Measurements from ENCODE around the gene HS3ST6.
"Not testable (repeated sequence)": the region's sequence is repeated elsewhere in the genome, so short reads cannot be mapped to it uniquely, and the experiment has no call there.

The HS3ST6 gene

DNA sequence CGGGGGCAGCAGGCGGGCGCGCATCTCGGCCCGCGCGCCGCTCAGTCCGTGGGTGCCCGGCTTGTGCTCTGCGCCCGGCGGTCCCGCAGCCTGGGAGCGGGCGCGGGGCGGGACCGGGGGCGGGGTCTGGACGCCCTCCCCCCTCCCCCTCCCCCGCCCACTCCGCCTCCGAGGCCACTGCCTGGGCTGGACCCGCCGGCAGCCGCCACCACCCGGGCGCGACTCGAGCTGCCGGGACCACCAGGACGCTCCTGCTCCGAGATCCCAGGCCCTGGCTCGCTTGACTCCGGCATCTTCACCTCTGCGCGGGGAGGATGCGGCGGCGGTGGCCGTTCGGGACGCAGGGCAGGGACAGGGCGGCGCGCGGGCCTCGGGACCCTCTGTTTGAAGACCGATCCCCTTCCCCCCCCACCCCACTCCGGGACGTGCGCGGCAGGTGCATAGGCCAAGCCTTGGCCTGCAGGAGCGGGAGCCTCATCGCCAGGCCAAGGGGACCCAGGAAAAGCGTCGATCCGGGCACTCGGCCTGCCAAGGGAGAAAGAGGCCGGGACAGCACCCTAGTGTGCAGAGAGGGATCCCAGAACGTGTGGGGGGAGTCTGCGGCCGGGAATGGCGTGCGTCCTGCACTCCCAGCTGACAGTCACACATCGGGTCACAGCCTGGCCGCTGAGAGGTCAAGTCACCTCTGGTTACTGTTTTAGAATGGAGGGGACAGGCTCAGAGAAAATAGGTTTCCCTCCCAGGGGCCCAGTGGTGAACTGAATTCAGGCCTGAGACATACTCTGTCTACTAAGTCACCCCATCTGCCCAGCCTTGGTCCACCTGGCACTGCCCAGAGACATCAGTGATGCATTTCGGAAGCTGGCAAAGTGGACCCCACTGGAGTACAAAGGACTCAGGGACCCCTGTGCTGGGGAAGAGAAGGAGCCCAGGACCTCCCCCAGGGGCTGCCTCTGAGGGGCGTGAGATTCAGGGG lies at the start of gene HS3ST6:
Gene HS3ST6, minus strand, starts transcription at position 65 of the 976 bp plus-strand sequence. CDS start 92 bp downstream, outside the sequence.
- no peak for DNase-seq

DNA sequence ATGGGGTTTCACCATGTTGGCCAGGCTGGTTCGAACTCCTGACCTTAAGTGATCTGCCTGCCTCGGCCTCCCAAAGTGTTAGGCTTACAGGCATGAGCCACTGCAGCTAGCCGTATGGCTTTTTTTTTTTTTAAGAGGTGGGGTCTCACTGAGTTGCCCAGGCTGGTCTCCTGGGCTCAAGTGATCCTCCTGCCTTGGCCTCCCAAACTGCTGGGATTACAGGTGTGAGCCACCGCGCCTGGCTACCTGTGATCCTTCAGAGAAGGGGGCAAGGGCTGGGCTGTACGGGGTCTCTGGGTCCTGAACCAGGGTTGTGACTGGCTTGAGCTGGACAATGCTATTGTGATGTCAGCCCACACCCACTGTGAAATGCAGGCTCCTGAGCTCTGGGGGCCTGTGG lies 48.2 kb upstream of the HS3ST6 start, which contains the start of gene RNF151:
Gene RNF151, plus strand, starts transcription at position 397 of the 400 bp plus-strand sequence. CDS start 26 bp downstream, outside the sequence.
- DNase-seq, result no peak

DNA sequence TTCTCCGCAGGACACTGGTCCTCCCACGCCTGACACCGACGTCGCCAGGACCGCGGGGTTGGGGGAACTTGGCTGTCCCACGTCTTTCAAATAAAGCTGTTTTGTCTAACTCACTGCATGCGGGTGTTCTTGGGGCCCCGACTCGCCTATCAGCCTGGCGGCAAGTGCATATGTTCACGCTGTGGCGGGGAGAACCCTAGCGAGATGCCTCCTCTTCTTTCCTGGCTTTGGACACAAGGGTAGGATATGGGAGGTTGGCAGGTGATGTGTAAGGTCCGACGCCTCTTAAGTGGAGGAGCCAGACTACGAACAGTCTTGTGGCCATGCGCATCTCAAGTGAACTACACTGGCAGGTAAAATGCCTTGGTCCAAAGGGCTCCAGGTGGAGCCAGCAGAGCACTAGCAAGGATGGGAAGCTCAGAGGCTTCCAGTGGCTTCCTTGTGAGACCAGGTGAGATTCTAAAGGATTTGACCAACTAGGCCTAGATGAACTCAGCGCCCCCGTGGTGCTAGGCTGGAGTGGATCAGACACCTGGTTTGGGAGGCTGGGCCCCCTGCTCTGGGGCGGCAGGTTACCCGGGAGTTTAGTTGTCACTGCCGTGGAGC lies 47.3 kb upstream of the HS3ST6 start:
- DNase-seq, result no peak

DNA sequence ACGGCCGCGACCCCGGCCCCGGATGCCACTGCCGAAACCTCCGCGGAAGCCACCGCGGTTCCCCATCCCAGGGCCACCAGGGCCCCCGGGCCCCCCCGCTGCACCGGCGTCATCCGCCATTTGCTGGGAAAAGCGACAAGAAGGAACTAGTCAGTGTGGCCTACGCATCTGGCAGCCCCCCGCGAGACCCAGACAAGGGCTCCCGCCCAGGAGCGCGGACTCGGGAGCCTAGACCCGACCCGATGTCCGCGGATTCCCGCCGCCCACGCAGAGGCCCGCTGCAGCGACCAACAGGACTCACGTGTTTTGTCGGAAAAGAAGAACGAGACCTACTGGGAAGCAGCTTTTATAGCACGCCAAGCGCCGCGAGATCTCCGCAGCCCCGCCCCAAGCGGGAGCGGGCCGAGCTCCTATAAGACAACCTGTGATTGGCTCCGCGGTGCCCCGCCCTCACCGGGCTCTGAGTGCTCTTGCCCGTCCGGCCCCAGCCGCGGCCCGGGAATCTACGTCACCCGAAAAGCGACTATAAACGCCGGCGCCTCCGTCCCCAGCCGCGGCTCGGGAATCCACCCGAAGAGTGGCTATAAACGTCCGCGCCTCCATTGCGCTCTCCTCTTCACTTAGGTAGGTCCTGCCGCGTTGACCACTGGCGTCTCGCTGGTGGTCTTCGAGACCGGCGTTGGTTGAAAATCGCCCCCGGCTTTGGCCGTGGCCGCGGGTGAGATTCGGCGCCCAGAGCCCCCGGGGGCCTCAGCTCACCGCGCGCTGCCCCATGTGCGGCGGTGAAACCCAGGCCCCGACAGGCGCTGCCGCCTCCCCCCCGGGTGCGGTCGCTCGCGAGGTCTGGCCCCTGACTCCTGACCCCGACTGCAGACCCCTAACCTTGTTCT lies 46.5 kb upstream of the HS3ST6 start, which contains the start of gene RPS2:
Gene RPS2, minus strand, starts transcription at position 321 of the 890 bp plus-strand sequence. Its CDS starts 201 bp downstream, at position 120.
- peak; percentile 100 for DNase-seq

DNA sequence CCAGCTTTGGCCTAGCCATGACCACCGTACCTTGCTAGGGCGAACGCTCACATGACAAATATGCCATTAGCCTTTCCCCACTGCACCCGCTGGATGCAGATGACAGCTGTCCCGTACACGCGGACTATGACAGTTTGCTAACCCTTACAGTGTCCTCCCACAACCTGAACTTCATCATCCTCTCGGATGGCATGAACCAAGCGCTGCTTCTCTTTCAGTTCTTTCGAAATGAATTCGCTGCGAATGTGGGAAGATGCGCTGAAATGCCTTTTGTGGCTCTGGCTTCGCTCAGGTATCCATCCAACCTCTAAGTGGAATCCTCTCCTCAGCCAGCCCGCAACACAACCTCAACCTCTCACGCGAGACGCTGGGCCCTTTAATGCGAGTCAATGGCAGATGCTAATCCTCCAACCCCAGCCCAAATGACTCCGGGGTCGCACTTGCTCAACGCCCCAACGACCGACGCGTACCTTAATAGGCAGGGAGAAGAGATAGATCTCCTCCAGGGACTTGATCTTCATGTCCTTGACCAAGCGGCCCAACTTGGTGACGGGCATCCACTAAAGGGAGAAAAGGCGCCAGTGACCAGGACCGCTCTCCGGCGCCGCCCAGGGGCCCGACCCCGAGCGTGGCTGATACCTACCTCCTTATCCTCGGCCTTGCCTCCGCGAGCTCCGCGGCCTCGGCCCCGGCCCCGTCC lies 45.7 kb upstream of the HS3ST6 start:
- DNase-seq, result peak; percentile 48

DNA sequence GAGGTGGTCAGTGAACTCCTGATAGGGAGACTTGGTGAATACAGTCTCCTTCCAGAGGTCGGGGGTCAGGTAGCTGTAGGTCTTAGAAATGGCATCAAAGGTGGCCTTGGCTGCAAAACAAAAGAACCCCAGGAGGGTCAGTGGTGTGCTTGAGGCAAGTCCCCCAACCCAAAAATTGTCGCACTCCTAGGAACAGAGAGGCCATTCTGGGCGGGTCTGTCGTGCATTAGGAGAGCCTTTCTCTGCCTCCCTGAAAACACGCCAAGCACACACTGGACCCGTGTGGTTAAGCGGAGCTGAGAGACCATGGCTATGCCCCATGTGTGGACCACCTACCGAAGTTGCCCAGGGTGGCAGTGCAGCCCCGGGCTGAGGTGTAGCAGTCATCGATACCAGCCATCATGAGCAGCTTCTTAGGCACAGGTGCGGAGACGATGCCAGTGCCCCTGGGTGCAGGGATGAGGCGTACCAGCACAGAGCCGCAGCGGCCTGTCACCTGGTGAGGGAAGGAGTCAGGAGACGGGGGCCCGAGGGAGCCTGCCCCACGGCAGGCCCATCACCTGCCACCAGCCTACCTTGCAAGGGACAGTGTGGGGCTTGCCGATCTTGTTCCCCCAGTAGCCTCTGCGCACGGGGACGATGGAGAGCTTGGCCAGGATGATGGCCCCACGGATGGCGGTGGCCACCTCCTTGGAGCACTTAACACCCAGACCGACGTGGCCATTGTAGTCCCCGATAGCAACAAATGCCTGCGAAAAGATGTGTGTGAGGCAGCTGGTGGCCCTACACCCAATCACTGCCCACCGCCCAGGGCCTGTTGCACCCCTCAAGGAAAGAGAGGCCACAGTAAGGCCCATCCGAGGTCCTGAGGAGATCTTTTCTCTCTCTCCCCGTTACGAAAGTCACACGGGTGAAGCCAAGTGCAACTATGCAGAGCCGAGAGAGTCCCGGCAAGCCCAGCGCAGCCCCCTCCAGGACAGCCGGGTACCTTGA lies 44.2 kb upstream of the HS3ST6 start:
- not testable (repeated sequence) for DNase-seq

DNA sequence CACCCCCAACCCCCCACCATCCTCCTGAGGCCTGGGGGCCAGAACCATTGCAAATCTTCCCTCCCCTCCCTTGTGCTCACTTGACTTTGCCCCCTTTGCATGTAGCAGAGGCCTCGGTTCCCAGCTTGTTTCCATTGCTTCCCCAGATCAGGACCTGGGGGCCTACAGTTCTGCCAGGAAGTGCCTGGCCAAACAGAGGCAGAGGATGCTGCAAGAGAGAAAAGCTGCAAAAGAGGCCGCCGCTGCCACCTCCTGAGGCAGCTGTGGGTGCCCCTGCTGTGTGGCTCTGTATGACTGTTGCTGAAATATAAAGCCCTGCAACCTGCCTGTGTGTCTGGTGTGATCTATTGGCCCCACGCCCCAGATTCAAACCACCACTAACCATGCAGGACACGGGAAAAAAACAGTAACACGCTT lies 43.4 kb upstream of the HS3ST6 start:
- DNase-seq, result peak; percentile 28

DNA sequence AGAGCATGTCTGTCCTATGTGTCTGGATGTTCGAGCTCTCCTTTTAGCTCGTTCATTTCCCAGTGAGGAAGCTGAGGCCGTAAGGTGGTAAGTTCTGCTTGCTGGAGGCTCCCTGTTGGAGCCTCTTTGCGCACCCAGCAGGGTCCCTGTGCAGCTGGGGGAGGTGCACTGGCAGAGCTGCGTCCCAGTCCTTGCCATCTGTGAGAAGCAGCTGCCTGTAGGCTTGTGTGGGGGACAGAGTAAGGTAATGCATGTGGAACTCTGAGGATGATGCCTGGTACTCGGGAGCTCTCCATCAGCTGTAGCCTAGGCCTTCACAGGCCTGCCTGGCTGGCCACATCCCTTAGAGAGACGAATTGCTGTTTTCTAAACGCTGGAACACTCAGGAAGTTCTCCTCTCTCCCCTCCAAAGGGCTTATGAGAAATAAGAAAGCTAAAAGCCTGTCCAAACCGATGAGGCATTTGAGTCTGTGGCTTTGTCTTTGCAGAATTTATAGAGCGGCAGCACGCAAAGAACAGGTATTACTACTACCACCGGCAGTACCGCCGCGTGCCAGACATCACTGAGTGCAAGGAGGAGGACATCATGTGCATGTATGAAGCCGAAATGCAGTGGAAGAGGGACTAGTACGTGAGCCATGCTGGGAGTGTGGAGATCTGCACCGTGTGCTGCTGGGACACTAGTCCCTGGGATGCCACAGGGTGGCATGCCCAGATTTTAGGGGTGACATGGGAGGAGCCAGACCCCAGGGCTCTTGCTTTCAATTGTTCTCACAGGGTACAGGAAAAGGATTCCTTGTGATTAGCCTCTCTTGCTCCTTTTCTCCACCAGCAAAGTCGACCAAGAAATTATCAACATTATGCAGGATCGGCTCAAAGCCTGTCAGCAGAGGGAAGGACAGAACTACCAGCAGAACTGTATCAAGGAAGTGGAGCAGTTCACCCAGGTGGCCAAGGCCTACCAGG lies 42.7 kb upstream of the HS3ST6 start:
- peak; percentile 59 for DNase-seq

DNA sequence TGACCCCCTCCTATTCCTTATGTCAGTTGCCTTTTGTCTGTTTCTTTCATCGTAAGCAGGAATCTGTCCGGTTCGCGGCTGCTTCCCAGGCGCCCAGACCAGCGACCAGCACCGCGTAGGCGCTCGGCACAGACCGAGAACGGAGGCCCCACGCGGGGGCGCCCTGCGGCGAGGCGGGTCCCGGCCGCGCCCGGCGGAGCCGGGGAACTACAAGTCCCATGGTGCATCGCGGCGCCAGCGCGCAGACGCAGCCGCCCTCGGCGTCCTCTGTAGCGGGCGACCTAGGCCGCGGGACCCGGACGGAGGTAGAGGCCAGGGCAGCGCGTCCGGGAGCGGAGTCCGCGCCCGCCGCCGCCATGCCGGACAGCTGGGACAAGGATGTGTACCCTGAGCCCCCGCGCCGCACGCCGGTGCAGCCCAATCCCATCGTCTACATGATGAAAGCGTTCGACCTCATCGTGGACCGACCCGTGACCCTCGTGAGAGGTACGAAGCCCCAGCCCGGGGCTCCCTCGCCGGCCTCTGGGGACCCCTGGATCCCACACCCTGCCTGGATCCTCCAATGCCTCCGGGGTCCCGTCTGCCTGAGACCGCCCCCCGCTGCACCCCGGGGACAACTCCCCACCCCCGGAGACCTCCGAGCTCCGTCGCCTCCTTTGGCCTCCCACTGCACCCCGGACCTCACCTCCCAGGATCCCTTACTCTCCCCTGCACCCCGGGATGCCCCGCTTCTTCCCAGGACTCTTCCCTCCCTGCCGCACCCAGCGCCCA lies 41.2 kb upstream of the HS3ST6 start, which contains the start of gene NDUFB10:
Gene NDUFB10, plus strand, starts transcription at position 270 of the 771 bp plus-strand sequence. Its CDS starts 87 bp downstream, at position 357.
- peak; percentile 93 for DNase-seq

DNA sequence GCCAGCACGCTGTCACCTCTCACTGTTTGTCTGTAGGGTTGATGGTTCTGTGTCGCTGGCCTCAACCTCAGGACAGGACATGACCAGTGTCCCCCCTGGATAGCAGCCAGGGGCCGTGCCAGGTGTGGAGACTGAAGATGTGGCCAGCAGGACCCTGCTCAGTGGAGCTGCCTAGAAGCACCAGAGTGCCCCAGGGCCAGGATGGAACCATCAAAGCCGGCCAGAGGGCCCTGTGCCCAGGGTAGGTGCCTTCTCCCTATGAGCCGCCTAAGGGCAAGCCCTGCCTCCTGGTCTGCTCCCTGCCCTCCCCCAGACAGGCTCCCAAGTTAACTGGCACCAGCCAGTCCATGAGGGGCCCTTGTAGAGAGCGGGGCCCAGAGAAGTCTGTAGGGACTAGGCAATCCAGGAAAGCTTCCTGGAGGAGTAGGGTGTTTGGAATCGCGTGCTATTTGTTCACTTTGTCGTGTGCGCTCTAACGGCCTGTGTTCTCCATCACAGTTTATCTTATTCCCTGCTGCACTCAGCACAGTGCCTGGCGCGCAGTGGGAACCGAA lies 40.6 kb upstream of the HS3ST6 start:
- DNase-seq, result no peak

DNA sequence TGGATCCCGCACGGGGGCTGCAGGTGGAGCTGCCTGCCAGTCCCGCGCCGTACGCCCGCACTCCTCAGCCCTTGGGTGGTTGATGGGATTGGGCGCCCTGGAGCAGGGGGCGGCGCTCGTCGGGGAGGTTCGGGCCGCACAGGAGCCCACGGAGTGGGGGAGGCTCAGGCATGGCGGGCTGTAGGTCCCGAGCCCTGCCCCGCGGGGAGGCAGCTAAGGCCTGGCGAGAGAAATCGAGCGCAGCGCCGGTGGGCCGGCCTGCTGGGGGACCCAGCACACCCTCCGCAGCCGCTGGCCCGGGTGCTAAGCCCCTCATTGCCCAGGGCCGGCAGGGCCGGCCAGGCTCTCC lies 39.9 kb upstream of the HS3ST6 start:
- DNase-seq, result not testable (repeated sequence)

DNA sequence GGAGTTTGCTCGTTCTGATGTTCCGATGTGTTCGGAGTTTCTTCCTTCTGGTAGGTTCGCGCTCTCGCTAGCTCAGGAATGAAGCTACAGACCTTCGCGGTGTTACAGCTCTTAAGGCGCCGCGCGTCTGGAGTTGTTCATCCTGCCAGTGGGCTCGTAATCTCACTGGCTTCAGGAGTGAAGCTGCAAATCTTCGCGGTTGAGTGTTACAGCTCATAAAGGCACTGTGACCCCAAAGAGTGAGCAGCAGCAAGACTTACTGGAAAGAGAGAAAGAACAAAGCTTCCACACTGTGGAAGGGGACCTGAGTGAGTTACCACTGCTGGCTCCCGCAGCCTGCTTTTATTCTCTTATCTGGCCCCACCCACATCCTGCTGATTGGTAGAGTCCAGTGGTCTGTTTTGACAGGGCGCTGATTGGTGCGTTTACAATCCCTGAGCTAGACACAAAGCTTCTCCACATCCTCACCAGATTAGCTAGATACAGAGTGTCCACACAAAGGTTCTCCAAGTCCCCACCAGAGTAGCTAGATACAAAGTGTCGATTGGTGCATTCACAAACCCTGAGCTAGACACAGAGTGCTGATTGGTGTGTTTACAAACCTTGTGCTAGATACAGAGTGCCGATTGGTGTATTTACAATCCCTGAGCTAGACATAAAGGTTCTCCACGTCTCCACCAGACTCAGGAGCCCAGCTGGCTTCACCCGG lies 39.4 kb upstream of the HS3ST6 start:
- not testable (repeated sequence) for DNase-seq

DNA sequence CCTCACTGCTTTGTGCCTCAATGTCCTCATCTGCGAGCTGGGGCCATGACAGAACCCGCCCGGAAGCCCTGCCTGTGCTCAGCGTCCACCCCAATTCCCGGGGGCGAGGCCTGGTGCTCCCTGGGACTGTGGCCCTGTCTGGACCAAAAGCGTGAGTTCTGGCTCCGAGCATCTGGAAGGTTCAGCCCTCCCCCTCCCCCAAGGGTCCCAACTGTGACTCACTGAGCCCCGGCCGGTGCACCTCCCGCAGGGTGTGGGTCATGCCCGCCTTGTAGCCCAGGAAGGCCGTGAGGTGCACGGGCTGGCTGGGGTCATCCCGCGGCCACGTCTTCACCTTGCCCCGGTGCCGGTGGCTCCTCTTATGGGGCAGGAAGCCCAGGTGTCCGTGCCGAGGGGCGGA lies 35.5 kb upstream of the HS3ST6 start:
- DNase-seq, result peak; percentile 12

DNA sequence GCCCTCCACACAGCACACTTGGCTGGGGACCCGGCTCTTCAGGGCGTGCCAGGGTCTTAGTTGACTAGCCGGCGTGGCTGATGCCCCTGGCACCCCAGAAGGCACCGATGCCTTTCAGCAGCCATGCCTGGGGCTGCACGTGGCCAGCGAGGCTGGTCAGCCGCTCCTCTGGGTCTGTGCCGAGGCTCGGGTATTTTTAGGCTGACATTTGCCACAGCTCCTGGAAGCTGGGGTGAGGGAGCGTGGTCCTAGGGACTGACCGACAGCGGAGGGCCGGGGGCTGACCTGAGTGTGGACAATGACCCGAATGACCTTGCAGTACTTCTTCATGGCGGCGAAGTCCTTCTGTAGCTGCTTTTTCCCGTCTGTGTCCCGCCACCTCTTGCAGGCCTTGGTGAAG lies 32.3 kb upstream of the HS3ST6 start:
- DNase-seq, result no peak

DNA sequence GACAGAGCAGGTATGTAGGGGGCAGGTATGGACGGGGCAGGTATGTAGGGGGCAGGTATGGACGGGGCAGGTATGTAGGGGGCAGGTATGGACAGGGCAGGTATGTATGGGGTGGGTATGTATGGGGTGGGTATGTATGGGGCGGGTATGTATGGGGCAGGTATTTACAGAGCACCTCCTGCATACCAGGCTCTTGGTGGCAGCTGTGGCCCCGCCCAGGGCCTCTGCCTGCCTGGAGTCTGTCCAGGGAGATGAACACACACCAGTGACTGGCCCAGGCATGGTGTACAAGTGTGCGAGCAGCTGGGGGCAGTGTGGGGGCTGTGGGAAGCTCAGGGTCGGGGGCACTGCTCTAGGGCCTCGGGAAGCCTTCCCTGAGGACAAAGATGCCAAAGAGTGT lies 31.8 kb upstream of the HS3ST6 start:
- DNase-seq, result no peak

DNA sequence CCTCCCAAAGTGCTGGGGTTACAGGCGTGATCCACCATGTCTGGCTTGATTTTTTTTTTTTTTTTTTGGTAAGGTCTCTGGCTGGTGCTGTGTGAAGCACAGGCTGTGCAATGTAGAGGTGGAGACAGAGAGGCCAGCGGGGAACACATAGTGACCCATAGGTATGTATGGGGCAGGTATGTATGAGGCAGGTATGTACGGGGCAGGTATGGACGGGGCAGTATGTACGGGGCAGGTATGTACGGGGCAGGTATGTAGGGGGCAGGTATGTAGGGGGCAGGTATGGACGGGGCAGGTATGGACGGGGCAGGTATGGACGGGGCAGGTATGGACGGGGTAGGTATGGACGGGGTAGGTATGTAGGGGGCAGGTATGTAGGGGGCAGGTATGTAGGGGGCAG lies 31.3 kb upstream of the HS3ST6 start:
- no peak for DNase-seq

DNA sequence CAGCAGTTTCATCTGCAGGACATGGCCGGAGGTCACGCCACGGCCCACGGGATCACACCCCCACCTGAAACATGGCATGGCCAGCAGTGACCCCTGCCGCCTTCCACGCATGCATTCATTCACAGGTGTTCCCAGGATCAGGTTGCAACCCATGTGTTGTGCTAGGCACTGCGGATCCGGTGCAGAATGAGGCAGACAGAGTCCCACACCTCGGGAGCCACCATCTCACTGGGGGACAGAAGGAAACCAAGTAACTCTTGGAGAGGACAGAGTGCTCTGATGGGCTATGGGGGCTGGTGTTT lies 29.1 kb upstream of the HS3ST6 start:
- no peak for DNase-seq
